Measurements from ENCODE around the gene OR10AG1. TPM values are rescaled to one million over a fixed set of nuclear protein-coding genes. Genes with fewer than 3 reads are reported as not detected.

Gene OR10AG1
- not detected in 2 replicates for total RNA-seq

- no peak for DNase-seq (ENCODE audit: insufficient read length, low spot score, missing footprints)
- no peak within 1 kb of the TSS for H2AFZ ChIP-seq (ENCODE audit: low read length)
- H3K27ac ChIP-seq (ENCODE audit: low read depth, low read length): no peak within 1 kb of the TSS
- no peaks in the 10 kb centered on the region for H3K36me3 ChIP-seq (ENCODE audit: insufficient read depth, low read length)
- no peaks in the 10 kb centered on the region for H3K27me3 ChIP-seq (ENCODE audit: insufficient read depth, low read length)
- no peaks in the 10 kb centered on the region for H4K20me1 ChIP-seq (ENCODE audit: insufficient read depth, low read length)
- H3K9me3 ChIP-seq (ENCODE audit: low read depth, low read length): no peaks in the 10 kb centered on the region
- no peaks in the 10 kb centered on the region for H3K4me1 ChIP-seq (ENCODE audit: insufficient read depth, low read length)
- H3K79me2 ChIP-seq (ENCODE audit: insufficient read depth, low read length): no peaks in the 10 kb centered on the region
- no peak within 1 kb of the TSS for H3K4me2 ChIP-seq (ENCODE audit: insufficient read depth, low read length)
- TF ChIP-seq CTCF (IDR thresholded peaks at IDR 0.05; ENCODE audit: extremely low read depth, low read depth, low read length): no peak
- H3K4me3 ChIP-seq (ENCODE audit: insufficient read depth, low read length): no peak within 1 kb of the TSS
Observed at GRCh38 chr11:55969845-55970244, at the start of gene OR10AG1. TSS of gene OR10AG1 (minus strand) at chr11:55969945. CDS start at chr11:55969907, 38 bp downstream.

GRCh38 chr11:56013805-56014204 is 44.1 kb upstream of the OR10AG1 start:
- Histone ChIP-seq H4K20me1 (ENCODE audit: insufficient read depth, low read length) (no peaks in the 10 kb centered on the region), H3K4me2 (ENCODE audit: insufficient read depth, low read length) (no peak overlapping the region), H3K4me3 (ENCODE audit: insufficient read depth, low read length) (no peak overlapping the region), H3K9me3 (ENCODE audit: low read depth, low read length) (no peaks in the 10 kb centered on the region), H3K36me3 (ENCODE audit: insufficient read depth, low read length) (no peaks in the 10 kb centered on the region), H3K27me3 (ENCODE audit: insufficient read depth, low read length) (no peaks in the 10 kb centered on the region), H3K27ac (ENCODE audit: low read depth, low read length) (no peak overlapping the region), H2AFZ (ENCODE audit: low read length) (no peak overlapping the region), H3K4me1 (ENCODE audit: insufficient read depth, low read length) (no peaks in the 10 kb centered on the region), H3K79me2 (ENCODE audit: insufficient read depth, low read length) (no peaks in the 10 kb centered on the region)
- DNase-seq (ENCODE audit: insufficient read length, low spot score, missing footprints): no peak
- TF ChIP-seq CTCF (IDR thresholded peaks at IDR 0.05; ENCODE audit: extremely low read depth, low read depth, low read length): no peak

GRCh38 chr11:56010716-56011115 is 41.0 kb upstream of the OR10AG1 start:
- no peaks in the 10 kb centered on the region for H3K27me3 ChIP-seq (ENCODE audit: insufficient read depth, low read length)
- H4K20me1 ChIP-seq (ENCODE audit: insufficient read depth, low read length): no peaks in the 10 kb centered on the region
- H3K4me2 ChIP-seq (ENCODE audit: insufficient read depth, low read length): no peak overlapping the region
- DNase-seq (ENCODE audit: insufficient read length, low spot score, missing footprints): no peak
- H3K27ac ChIP-seq (ENCODE audit: low read depth, low read length): no peak overlapping the region
- H3K4me1 ChIP-seq (ENCODE audit: insufficient read depth, low read length): no peaks in the 10 kb centered on the region
- no peak overlapping the region for H3K4me3 ChIP-seq (ENCODE audit: insufficient read depth, low read length)
- TF ChIP-seq CTCF (IDR thresholded peaks at IDR 0.05; ENCODE audit: extremely low read depth, low read depth, low read length): no peak
- H2AFZ ChIP-seq (ENCODE audit: low read length): no peak overlapping the region
- H3K79me2 ChIP-seq (ENCODE audit: insufficient read depth, low read length): no peaks in the 10 kb centered on the region
- no peaks in the 10 kb centered on the region for H3K9me3 ChIP-seq (ENCODE audit: low read depth, low read length)
- no peaks in the 10 kb centered on the region for H3K36me3 ChIP-seq (ENCODE audit: insufficient read depth, low read length)

- no peaks in the 10 kb centered on the region for H4K20me1 ChIP-seq (ENCODE audit: insufficient read depth, low read length)
- no peak for DNase-seq (ENCODE audit: insufficient read length, low spot score, missing footprints)
Observed at GRCh38 chr11:55994525-55994924, 24.8 kb upstream of the OR10AG1 start, which contains the start of gene OR5F1. TSS of gene OR5F1 (minus strand) at chr11:55994625. CDS start at chr11:55994625, 0 bp downstream.

More at GRCh38 chr11:55994525-55994924, 24.8 kb upstream of the OR10AG1 start, which contains the start of gene OR5F1:
- no peaks in the 10 kb centered on the region for H3K27me3 ChIP-seq (ENCODE audit: insufficient read depth, low read length)
- no peak within 1 kb of the TSS for H3K4me3 ChIP-seq (ENCODE audit: insufficient read depth, low read length)
- H3K27ac ChIP-seq (ENCODE audit: low read depth, low read length): no peak within 1 kb of the TSS
- no peak for TF ChIP-seq CTCF (IDR thresholded peaks at IDR 0.05; ENCODE audit: extremely low read depth, low read depth, low read length)
- no peaks in the 10 kb centered on the region for H3K79me2 ChIP-seq (ENCODE audit: insufficient read depth, low read length)
- H3K4me2 ChIP-seq (ENCODE audit: insufficient read depth, low read length): no peak within 1 kb of the TSS
- no peaks in the 10 kb centered on the region for H3K4me1 ChIP-seq (ENCODE audit: insufficient read depth, low read length)
- no peak within 1 kb of the TSS for H2AFZ ChIP-seq (ENCODE audit: low read length)
- no peaks in the 10 kb centered on the region for H3K9me3 ChIP-seq (ENCODE audit: low read depth, low read length)
- H3K36me3 ChIP-seq (ENCODE audit: insufficient read depth, low read length): no peaks in the 10 kb centered on the region
